OCI-LY7 (cell line): ENCODE measurements around the gene SEMA5A. TPM values are rescaled to one million over a fixed set of nuclear protein-coding genes. Genes with fewer than 3 reads are reported as not detected.

ENCODE experiments used
- BruUV-seq: library from RNA; stranded (reverse); fragments of 400-500 nt; replicated peaks from 2 replicates; lab custom pipeline; 2021; lab: Mats Ljungman, UMichigan
- CTCF ChIA-PET: fragments of 300-600 bp; sonication (Branson Sonifier 250); formaldehyde crosslinking; loops from one replicate; lab custom pipeline; 2022; ENCODE audit warnings: antibody characterized with exemption; ENCODE audit not compliant: unreplicated experiment; lab: Charles Lee
- POLR2A ChIA-PET: fragments of 300-600 bp; sonication (Branson Sonifier 250); formaldehyde crosslinking; loops from one replicate; lab custom pipeline; 2022; ENCODE audit warnings: antibody characterized with exemption; lab: Charles Lee
- DNase-seq: peaks from one replicate; pipeline ENCODE4 v3.0.0-alpha.2; 2015; ENCODE audit warnings: low spot score
- H2AFZ ChIP-seq: fragments of 200-600 bp; sonication (generic), shearing (Covaris generic); 2 replicates; pipeline ENCODE4 v1.6.1; 2014; ENCODE audit warnings: mild to moderate bottlenecking, antibody characterized with exemption, low read length, moderate library complexity
- H3K27ac ChIP-seq: fragments of 200-600 bp; sonication (generic); 2 replicates; pipeline ENCODE4 v1.5.1; 2014; ENCODE audit warnings: mixed run types, low read depth, mild to moderate bottlenecking, moderate library complexity, low read length, inconsistent platforms; ENCODE audit not compliant: poor library complexity, severe bottlenecking
- H3K36me3 ChIP-seq: fragments of 200-600 bp; sonication (generic); 2 replicates; pipeline ENCODE4 v1.6.1; 2014; ENCODE audit warnings: mild to moderate bottlenecking, antibody characterized with exemption, low read length, moderate library complexity, mixed read lengths; ENCODE audit not compliant: insufficient read depth
- H3K4me1 ChIP-seq: fragments of 200-600 bp; sonication (generic); 2 replicates; pipeline ENCODE4 v1.5.1; 2014; ENCODE audit warnings: mild to moderate bottlenecking, low read length; ENCODE audit not compliant: insufficient read depth, poor library complexity, severe bottlenecking
- H3K4me2 ChIP-seq: fragments of 200-600 bp; sonication (generic); 2 replicates; pipeline ENCODE4 v1.6.1; 2014; ENCODE audit warnings: mild to moderate bottlenecking, low read length
- H3K4me3 ChIP-seq: fragments of 200-600 bp; sonication (generic); 2 replicates; pipeline ENCODE4 v1.5.1; 2014; ENCODE audit warnings: mild to moderate bottlenecking, low read depth, low read length; ENCODE audit not compliant: poor library complexity, severe bottlenecking
- H3K79me2 ChIP-seq: fragments of 200-600 bp; sonication (generic); 2 replicates; pipeline ENCODE4 v1.6.1; 2016; ENCODE audit warnings: low read depth, mild to moderate bottlenecking, low read length, moderate library complexity, mixed read lengths; ENCODE audit not compliant: insufficient read depth
- H3K9me2 ChIP-seq: fragments of 200-600 bp; sonication (generic); 2 replicates; pipeline ENCODE4 v1.6.1; 2016; ENCODE audit warnings: mild to moderate bottlenecking, low read length, mixed read lengths; ENCODE audit not compliant: insufficient read depth
- H3K9me3 ChIP-seq: fragments of 200-600 bp; sonication (generic); 2 replicates; pipeline ENCODE4 v1.6.1; 2014; ENCODE audit warnings: mild to moderate bottlenecking, mixed run types, low read length, mixed read lengths
- H4K20me1 ChIP-seq: fragments of 200-600 bp; sonication (generic); 2 replicates; pipeline ENCODE4 v1.6.1; 2014; ENCODE audit warnings: mild to moderate bottlenecking, antibody characterized with exemption, low read length, moderate library complexity, mixed read lengths; ENCODE audit not compliant: insufficient read depth
- CTCF ChIP-seq: fragments of 200-600 bp; sonication (generic); conservative IDR thresholded peaks from 2 replicates; pipeline ENCODE4 v1.5.1; 2014; ENCODE audit warnings: mild to moderate bottlenecking, antibody characterized with exemption, low read length, moderate library complexity, mixed read lengths
- EZH2phosphoT487 ChIP-seq: fragments of 200-600 bp; sonication (generic); IDR thresholded peaks from 2 replicates; pipeline ENCODE4 v1.6.1; 2018; ENCODE audit warnings: low read depth, borderline replicate concordance, mild to moderate bottlenecking, mixed run types, antibody characterized with exemption, low read length, moderate library complexity, mixed read lengths
- intact Hi-C: fragments of 100-400 bp; cut with micrococcal nuclease; formaldehyde crosslinking; loops from one replicate; pipeline ENCODE4 v1.10.0; 2022; ENCODE audit not compliant: unreplicated experiment
- total RNA-seq, 2 experiments: library from RNA; depleted of rRNA in 1 of 2; stranded (reverse); fragments of >200 nt in 1 of 2; shearing (Covaris generic) in 1 of 2; gene quantifications; 2 replicates each; pipeline ENCODE4 v1.2.3, GENCODE V29; 2014 to 2022

The SEMA5A gene
- total RNA-seq, 2 experiments from 2014 or later, result not detected

GRCh38 chr5:9483779-9484178, 62.1 kb downstream of the SEMA5A start:
- Histone ChIP-seq H3K79me2 (no peaks in the 10 kb centered on the region), H3K9me3 (no peaks in the 10 kb centered on the region), H4K20me1 (no peaks in the 10 kb centered on the region), H3K9me2 (no peaks in the 10 kb centered on the region), H3K4me2 (no peak overlapping the region), H2AFZ (no peak overlapping the region), H3K4me3 (no peak overlapping the region), H3K27ac (no peak overlapping the region), H3K36me3 (no peaks in the 10 kb centered on the region), H3K4me1 (no peaks in the 10 kb centered on the region)
- POLR2A ChIA-PET, result no interaction called here
- intact Hi-C loops, result no loop called here
- BruUV-seq, result no TSS peak
- no peak for DNase-seq
- CTCF ChIA-PET, result no interaction called here
- TF ChIP-seq EZH2phosphoT487, result no peak

- DNase-seq, result no peak
- Histone ChIP-seq H3K4me2 (no peak overlapping the region), H4K20me1 (no peaks in the 10 kb centered on the region), H3K9me2 (no peaks in the 10 kb centered on the region), H3K9me3 (no peaks in the 10 kb centered on the region), H3K4me1 (no peaks in the 10 kb centered on the region), H3K27ac (no peak overlapping the region), H3K4me3 (no peak overlapping the region), H3K79me2 (no peaks in the 10 kb centered on the region), H2AFZ (no peak overlapping the region), H3K36me3 (no peaks in the 10 kb centered on the region)
- BruUV-seq, result no TSS peak
- intact Hi-C loops, result no loop called here
- no peak for TF ChIP-seq EZH2phosphoT487
- no peak for TF ChIP-seq CTCF
- CTCF ChIA-PET, result interaction anchor here (0.6 kb wide), 1 partner anchor 1623 kb away, joined by 4 read pairs; no protein-coding TSS in a partner anchor
- POLR2A ChIA-PET, result no interaction called here
Measured at GRCh38 chr5:9483243-9483642, 62.6 kb downstream of the SEMA5A start.

- no peaks in the 10 kb centered on the region for H3K36me3 ChIP-seq
- ChIA-PET POLR2A (no interaction called here), CTCF (no interaction called here)
- H3K9me2 ChIP-seq, result no peaks in the 10 kb centered on the region
- intact Hi-C loops, result no loop called here
- no peaks in the 10 kb centered on the region for H4K20me1 ChIP-seq
- no peaks in the 10 kb centered on the region for H3K9me3 ChIP-seq
- no peak overlapping the region for H2AFZ ChIP-seq
- H3K4me1 ChIP-seq, result no peaks in the 10 kb centered on the region
- DNase-seq, result no peak
- TF ChIP-seq EZH2phosphoT487, result no peak
- no peak for TF ChIP-seq CTCF
- BruUV-seq, result no TSS peak
- no peak overlapping the region for H3K4me3 ChIP-seq
- no peak overlapping the region for H3K27ac ChIP-seq
- no peaks in the 10 kb centered on the region for H3K79me2 ChIP-seq
- H3K4me2 ChIP-seq, result no peak overlapping the region
Measured at GRCh38 chr5:9482381-9482780, 63.5 kb downstream of the SEMA5A start.
